NCI-H2196 (cell line): ENCODE data around the gene LTB.
"Not testable (repeated sequence)": the region's sequence is repeated elsewhere in the genome, so short reads cannot be mapped to it uniquely, and the experiment has no call there.

Source experiments
- DNase-seq: peaks from one replicate; lab custom pipeline; 2025; ENCODE audit not compliant: unreplicated experiment; lab: John Stamatoyannopoulos, UW

Gene LTB

DNA sequence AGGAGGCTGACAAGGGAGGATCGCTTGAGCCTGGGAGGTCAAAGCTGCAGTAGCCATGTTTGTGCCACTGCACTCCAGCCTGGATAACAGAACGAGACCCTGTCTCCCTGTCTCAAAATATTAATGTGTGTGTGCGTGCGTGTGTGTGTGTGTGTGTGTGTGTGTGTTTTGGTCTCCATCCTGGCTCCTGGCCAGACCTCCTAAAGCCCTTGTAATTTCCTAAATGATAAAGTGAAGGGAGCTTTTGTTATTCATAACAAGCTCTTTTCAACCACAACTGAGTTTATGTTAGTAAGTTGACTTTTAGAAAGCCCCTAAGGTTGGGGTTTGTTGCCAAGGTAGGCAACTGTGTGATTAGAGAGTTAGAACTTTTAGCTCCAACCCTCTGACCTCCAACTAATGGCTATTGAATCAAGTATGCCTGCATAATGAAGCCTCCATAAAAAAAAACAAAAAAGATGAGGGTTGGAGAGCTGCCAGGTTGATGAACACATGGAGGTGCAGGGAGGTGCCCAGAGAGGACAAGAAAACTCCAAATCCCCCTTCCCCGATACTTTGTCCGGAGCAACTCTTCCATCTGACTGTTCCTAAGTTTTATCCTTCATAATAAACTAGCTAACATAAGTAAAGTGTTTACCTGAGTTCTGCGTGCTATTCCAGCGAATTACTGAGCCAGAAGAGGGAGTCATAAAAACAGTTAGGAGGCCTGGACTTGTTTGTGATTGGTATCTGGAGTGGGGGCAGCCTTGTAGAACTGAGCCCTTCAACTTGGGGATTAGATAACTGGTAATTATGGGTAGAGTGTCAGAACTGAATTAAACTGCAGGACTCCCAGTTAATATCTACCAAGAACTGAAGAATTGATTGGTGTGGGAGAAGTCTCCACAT, 27.5 kb upstream of the LTB start:
- DNase-seq, result no peak

DNA sequence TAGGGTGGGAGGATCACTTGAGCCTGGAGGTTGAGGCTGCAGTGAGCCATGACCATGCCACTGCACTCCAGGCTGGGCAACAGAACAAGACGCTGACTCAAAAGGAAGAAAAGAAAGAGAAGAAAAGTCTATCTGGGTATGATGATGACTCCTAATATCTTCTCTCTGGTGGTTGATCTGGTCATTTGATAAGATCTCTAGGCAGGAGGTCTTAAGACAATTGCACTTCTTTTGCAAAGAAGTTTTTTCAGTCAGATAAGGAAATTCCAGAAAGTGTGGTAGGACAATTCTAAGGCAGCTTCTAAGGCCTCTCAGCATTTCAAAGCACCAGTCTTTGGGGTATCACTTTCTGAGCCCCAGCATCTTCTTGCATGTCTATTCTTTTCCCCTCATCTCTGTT, 25.1 kb upstream of the LTB start:
- no peak for DNase-seq

DNA sequence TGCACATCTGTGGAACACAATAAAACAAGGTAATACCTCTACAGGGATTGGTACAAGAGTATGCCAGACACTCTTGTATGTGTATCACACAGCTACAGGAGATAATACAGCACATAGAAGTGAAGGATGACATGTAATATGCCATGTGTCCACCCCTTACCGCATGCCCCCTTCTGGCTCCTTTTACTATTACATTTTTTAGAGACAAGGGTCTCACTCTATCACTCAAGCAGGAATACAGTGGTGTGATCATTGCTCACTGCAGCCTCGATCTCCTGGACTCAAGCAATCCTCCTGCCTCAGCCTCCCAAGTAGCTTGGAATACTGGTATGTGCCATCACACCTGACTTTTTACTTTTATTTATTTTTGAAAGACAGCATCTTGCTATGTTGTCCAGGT, 14.8 kb upstream of the LTB start:
- DNase-seq, result no peak

DNA sequence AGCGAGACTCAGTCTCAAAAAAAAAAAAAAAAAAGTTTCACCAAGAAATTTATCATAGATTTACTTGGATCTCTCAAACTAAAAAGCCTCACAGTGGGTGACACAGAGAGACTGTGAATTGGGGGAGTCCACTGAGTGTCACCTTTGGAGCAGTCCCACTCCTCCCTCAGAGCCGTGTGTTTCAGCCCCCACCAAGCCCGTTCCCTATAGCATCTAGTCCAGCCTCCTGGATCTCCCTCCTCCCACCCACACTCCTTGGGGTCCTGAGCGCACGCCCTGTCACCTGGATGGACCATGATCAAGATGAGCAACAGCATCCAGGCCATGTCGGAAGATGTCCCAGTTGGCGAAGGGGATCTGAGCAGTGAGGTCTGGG, 10.2 kb upstream of the LTB start:
- DNase-seq, result no peak

DNA sequence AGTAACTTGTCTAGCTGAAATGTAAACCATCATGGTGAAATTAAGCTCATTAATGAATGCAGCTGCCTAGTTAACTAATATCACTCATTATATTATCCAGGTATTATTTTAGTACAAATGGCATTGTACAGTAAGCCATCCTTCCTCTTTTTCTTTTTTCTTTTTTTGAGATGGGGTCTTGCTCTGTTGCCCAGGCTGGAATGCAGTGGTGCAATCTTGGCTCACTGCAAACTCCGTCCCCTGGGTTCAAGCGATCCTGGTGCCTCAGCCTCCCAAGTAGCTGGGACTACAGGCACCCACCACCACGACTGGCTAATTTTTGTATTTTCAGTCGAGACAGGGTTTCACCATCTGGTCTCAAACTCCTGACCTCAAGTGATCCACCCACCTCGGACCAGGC, 8.5 kb upstream of the LTB start:
- not testable (repeated sequence) for DNase-seq

DNA sequence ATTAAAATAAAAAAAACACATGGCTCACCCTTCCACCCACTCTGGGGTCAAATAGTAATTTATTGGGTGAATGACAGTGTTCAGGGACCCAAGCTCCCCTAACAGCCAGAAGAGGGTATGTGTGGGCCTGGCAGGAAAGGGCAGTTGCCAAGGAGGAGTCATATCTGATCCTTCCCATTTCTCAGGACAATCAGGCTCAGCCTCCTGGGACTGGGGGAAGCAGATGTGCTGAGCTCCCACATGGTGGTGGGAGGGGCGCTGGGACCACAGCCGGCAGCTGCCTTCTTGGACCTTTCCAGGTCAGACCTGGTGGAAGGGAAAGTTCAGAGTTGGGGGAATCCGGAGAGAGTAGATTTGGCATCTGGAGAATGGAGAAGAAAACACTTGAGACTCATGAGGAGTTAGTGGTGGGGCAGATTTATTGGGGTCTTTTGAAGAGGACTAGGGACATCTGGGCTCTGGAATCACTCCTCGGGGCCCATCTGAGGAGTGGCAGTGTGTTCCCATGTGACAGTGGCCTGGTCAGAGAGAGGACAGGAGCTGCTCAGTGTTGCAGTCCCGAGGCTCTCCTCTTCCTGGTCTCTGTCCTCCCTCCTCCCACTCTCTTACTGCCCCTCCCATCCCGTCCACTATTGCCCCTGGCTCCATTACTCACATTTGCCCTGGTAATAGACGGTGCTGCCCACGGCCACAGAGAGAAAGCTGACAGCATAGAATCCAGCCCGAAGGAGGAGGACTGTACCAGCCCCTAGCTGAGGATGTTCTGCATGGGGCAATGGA, 6.8 kb upstream of the LTB start:
- no peak for DNase-seq

DNA sequence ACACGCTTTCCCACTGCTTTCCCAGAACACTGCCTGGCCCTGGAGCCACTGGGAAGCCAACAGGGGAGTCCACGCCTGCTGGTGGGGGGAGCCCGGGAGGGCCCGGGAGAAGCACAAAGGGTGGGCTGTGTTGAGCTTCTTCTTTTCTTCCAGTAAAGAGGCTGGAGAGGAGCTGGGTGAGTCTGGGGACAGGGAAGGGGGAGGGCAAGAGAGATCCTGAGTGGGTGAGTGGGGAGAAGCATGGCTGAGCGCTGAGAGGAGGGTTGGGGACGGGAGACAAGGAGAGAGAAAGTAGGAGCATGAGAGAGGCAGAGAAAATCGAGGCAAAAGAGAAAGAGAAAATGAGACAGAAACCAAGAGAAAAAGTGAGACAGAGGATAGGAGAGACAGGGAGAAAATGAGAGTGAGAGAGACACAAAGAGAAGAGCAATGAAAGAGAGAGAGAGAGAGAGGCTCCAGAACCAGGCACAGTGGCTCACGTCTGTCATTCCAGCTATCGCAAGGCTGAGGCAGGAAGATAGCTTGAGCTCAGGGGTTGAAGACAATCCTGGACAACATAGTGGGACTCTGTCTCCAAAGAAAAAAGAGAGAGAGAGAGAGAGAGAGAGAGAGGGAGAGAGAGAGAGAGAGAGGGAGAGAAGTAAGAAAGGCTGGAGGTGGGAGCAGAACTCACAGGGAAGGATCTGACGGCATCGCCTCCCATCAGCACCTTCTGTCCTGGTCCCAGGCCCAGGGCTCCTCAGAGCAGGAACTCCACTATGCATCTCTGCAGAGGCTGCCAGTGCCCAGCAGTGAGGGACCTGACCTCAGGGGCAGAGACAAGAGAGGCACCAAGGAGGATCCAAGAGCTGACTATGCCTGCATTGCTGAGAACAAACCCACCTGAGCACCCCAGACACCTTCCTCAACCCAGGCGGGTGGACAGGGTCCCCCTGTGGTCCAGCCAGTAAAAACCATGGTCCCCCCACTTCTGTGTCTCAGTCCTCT, 5.9 kb upstream of the LTB start:
- DNase-seq, result no peak

DNA sequence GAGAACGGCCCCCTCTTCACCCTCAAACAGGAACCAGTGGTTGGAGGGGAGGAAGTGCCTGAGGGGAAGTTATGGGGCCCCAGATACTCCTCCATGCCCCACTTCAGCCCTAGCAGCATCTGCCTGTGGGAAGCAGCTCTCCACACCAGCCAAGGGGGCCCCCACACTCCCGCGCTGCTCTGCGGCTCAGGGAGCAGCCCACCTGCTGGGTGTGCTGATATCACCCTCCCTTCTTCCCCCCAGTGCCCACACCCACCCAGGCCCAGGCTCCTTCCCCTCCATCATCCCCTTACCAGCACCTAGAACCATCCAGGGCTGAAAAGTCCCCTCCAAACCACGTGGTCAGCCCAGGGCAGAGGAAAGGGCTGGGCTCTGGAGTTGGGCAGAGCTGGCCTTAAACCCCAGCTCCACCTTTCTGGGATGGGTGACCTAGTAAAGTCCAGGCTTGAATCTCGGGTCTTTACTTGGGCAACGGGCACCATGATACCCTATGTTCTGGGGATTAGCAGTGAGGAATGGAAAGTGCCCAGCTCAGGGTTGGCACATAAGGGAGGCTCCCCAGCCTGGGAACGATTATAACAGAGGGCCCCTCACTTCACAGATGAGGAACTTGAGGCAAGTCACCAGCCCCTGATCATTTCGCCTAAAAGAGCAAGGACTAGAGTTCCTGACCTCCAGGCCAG, 4.5 kb upstream of the LTB start:
- no peak for DNase-seq

DNA sequence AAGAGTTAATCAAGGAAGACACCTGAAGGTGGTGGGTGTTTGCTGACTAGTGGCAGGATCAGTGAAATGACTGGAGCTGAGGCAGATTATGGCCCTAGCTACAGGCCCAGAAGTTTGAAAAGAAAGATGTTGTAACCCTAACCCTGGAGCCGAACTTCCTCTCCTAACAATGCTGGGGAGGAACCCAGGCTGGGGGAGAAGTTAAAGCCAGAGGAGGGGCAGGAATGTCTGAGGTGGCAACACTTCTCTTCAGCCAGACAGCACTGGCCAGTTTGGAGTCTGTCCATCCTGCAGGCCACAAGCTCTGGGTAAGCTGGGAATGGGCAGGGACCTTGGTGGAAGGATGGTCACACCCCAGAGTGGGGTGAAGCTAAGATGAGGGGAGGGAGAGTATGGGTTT, 3.8 kb upstream of the LTB start, which contains the start of gene LST1:
TSS of gene LST1 (plus strand) at position 270 of the 400 bp plus-strand sequence. CDS start 1,023 bp downstream, outside the sequence.
- no peak for DNase-seq

DNA sequence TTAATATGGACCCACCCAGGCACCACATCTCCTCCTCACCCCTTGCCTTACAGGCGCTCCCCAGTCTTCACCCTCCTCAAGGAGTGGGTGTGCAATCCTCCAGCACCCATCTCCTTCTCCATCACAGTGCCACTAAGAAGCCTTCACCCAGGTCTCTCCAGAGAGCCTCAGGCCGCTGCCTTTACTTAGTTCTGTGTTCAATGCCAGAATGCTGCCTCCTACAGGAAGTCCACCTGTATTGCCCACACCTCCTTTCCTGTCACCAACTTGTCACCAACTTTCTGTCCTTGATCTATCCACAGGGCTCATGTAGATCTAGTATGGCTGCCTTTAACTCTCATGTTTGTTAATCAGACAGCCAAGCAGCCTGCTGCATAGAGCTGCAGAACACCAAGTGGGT, 3.3 kb upstream of the LTB start:
- DNase-seq, result no peak

DNA sequence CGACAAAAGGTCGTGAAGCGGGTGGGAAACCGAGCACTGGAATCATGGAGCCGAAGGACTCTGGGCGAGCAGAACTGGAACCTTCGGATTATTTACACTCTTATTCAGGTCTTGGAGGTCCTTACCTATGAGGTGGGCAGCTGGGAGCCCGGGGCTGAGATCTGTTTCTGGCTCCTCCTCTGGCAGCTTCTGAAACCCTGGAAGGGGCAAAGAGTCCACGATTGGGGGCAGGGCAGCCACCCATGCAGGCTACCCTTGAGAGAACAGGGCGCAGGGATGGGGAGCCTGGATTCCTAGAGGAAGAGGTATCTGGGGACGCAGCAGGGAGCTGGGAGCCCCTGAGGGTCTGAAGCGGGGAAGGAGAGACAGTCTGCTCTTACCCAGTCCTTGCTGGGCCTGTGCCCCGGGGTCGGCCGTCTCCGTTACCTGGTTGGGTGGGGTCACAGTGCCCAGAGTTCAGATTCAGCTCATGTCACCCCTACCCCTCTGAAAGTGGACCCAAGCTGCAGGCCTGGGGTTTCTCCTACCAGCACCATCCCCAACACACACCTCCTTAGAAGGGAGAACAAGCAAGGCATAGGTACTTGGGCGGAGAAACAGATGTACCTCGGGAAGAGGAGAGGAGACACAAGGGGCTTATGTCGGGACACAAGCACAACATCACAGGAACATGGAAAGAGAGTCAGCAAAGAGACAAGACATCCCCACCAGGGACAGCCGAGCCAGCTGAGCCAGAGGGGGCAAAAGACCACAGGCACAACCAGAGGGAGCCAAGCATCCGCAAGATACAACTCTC, 592 bp downstream of the LTB start:
- DNase-seq, result no peak

DNA sequence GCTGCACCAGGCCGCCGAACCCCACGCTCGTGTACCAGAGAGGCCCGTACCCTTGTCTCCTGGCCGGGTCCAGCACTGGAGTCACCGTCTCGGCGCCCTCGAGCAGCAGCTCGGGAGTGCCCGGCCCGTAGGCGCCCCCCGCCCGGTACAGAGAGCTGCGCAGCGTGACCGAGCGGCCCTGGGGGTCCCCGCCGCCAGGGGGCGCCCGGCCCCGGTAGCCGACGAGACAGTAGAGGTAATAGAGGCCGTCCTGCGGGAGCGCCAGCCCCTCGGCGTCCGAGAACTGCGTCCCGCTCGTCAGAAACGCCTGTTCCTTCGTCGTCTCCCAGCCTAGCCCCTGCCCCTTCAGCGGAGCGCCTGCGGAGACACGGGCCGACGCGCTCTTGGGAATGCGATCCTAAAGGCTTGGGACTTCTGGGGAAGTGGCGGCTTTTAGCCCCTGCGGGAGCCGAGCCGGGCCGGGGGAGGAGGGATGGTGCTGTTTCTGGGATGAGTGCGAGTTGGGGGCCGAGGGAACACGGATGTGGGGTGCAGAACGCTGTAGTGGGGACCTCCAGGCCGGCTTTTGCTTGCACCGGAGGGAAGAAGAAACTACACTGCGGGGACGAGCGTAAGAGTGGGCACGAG, 1.3 kb downstream of the LTB start:
- DNase-seq, result peak; percentile 82

DNA sequence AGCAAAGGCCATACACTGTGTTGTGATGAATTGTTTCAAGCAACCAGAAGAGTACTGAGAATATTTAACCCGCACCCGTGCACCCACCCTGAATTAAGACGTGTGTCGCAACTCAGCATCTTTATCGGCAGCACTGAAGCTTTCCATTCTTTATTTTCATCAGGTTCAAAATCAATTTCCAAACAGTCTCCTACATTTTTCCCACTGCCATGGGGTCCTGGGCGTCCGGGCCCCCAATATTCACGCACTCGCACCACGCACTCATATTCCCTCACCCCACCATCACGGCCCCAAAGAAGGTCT, 1.8 kb downstream of the LTB start:
- no peak for DNase-seq

DNA sequence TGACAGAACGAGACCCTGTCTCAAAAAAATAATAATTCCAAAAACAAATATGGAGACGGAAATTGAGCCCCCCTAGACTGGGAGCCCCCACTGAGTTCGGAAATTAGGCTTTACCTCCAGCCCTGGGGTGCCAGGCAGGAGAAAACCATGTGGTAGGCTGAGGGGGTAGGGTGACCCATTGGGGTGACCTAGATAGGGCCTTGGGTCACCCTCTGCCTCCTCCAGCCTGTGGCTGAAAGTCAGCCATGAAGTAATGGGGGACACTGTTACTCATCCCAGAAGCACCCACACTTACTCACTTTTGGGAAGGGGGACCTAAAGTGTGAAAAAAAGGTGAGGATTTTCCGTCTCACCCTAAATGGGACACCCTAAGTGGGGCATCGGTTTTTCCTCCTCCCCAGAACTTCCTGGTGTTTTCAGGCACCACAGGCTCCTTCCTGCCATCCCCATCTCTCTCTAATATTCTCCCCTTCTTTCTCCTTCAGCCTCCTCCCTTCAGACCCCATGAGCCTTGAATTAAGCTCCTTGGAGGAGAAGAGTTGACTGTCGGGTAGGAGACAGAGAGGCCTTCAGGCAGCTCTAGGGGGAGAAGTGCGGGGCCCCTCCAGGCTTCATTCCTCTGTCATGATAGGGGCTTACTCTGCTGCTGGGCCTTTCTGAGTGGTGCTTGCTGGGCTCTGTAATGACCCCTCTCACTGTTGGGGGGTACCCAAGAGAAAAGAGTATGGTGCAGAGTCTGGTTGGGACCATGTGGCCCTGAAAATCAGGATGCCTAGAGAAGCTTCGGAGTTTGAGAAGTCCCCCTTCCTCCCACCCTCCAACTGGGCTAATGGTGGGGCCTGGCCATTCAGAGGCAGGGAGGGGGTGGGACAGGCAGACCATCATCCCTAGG, 2.4 kb downstream of the LTB start:
- no peak for DNase-seq

DNA sequence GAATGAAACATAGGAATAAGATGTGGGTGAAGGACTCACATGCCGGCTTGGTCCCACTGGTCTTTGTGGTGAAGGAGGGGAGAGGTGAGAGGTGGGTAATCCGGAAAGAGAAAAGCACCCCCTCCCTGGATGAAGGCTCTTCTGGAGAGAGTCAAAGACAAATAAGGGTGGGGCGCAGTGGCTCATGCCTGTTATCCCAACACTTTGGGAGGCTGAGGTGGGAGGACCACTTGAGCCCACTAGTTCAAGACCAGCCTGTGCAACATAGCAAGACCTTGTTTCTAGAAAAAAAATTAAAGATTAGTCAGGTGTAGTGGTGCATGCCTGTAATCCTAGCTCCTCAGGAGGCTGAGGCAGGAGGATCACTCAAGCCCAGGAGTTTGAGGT, 3.1 kb downstream of the LTB start:
- DNase-seq, result no peak

DNA sequence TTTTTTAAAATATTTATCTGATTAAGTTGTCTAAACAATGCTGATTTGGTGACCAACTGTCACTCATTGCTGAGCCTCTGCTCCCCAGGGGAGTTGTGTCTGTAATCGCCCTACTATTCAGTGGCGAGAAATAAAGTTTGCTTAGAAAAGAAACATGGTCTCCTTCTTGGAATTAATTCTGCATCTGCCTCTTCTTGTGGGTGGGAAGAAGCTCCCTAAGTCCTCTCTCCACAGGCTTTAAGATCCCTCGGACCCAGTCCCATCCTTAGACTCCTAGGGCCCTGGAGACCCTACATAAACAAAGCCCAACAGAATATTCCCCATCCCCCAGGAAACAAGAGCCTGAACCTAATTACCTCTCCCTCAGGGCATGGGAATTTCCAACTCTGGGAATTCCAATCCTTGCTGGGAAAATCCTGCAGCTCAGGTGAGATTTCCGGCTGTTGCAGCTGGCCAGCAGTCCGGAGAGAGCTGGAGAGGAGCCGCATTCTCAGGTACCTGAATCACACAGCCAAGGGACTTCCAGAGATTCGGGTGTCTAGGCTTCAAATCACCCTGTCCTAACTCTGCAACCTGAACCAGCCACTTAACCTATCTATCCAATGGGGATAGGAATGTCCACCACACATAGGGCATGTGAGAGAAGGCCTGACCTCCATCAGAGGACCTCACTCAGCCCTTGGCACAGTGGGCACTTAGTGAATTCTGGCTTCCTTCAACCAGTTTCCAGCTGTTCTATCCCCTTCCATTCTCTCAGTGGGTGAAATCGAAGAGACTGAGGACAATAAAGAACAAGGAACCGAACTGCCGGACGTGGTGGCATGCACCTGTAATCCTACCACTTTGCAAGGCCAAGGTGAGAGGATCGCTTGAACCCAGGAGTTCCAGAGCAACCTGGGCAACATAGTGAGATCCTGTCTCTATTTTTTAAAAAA, 3.8 kb downstream of the LTB start:
- no peak for DNase-seq

DNA sequence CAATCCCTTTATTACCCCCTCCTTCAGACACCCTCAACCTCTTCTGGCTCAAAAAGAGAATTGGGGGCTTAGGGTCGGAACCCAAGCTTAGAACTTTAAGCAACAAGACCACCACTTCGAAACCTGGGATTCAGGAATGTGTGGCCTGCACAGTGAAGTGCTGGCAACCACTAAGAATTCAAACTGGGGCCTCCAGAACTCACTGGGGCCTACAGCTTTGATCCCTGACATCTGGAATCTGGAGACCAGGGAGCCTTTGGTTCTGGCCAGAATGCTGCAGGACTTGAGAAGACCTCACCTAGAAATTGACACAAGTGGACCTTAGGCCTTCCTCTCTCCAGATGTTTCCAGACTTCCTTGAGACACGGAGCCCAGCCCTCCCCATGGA, 4.7 kb downstream of the LTB start:
- DNase-seq, result no peak
